ENCODE measurements around the gene NPC1L1. TPM values are rescaled to one million over a fixed set of nuclear protein-coding genes. Genes with fewer than 3 reads are reported as not detected.

NPC1L1 gene
- total RNA-seq, 1 donor from 2014 or later = not detected

DNA sequence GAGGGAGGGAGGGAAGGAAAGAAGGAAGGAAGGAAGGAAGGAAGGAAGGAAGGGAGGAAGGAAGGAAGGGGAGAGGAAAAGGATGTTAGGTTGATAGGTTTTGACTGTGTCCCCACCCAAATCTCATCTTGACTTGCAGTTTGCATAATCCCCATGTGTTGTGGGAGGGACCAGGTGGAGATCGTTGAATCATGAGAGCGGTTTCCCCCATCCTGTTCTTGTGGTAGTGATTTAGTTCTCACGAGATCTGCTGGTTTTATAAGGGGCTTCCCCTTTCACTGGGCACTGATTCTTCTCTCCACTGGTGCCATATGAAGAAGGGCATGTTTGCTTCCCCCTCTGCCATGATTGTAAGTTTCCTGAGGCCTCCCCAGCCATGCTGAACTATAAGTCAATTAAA lies 35.5 kb downstream of the NPC1L1 start:
- no peak for DNase-seq
- H3K4me3 Mint-ChIP-seq (ENCODE audit: unreplicated experiment) = no peak overlapping the region
- H3K27ac Mint-ChIP-seq (ENCODE audit: unreplicated experiment) = no peak overlapping the region
- no peaks in the 10 kb centered on the region for H3K4me1 Mint-ChIP-seq (ENCODE audit: low read depth, unreplicated experiment)
- peaks cover 1% of the 10 kb centered on the region for H3K9me3 Mint-ChIP-seq (ENCODE audit: unreplicated experiment)
- TF ChIP-seq, protein P1, sequence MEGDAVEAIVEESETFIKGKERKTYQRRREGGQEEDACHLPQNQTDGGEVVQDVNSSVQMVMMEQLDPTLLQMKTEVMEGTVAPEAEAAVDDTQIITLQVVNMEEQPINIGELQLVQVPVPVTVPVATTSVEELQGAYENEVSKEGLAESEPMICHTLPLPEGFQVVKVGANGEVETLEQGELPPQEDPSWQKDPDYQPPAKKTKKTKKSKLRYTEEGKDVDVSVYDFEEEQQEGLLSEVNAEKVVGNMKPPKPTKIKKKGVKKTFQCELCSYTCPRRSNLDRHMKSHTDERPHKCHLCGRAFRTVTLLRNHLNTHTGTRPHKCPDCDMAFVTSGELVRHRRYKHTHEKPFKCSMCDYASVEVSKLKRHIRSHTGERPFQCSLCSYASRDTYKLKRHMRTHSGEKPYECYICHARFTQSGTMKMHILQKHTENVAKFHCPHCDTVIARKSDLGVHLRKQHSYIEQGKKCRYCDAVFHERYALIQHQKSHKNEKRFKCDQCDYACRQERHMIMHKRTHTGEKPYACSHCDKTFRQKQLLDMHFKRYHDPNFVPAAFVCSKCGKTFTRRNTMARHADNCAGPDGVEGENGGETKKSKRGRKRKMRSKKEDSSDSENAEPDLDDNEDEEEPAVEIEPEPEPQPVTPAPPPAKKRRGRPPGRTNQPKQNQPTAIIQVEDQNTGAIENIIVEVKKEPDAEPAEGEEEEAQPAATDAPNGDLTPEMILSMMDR (IDR thresholded peaks at IDR 0.05; ENCODE audit: partially characterized antibody, unreplicated experiment) = no peak
- no peaks in the 10 kb centered on the region for H3K27me3 Mint-ChIP-seq (ENCODE audit: unreplicated experiment)
- H3K36me3 Mint-ChIP-seq (ENCODE audit: unreplicated experiment) = peaks cover 10% of the 10 kb centered on the region

GRCh38 chr7:44498230-44498954 lies 42.7 kb downstream of the NPC1L1 start:
- Mint-ChIP-seq H3K27ac (ENCODE audit: unreplicated experiment) (no peak overlapping the region), H3K4me3 (ENCODE audit: unreplicated experiment) (no peak overlapping the region), H3K27me3 (ENCODE audit: unreplicated experiment) (no peaks in the 10 kb centered on the region), H3K9me3 (ENCODE audit: unreplicated experiment) (peaks cover 1% of the 10 kb centered on the region), H3K36me3 (ENCODE audit: unreplicated experiment) (no peaks in the 10 kb centered on the region), H3K4me1 (ENCODE audit: low read depth, unreplicated experiment) (peaks cover 3% of the 10 kb centered on the region)
- TF ChIP-seq, protein P1 (IDR thresholded peaks at IDR 0.05; ENCODE audit: partially characterized antibody, unreplicated experiment) = no peak
- DNase-seq = no peak

GRCh38 chr7:44497155-44498027 lies 43.7 kb downstream of the NPC1L1 start:
- no peaks in the 10 kb centered on the region for H3K27me3 Mint-ChIP-seq (ENCODE audit: unreplicated experiment)
- no peak overlapping the region for H3K27ac Mint-ChIP-seq (ENCODE audit: unreplicated experiment)
- no peak for DNase-seq
- no peaks in the 10 kb centered on the region for H3K36me3 Mint-ChIP-seq (ENCODE audit: unreplicated experiment)
- H3K4me3 Mint-ChIP-seq (ENCODE audit: unreplicated experiment) = no peak overlapping the region
- peaks cover 3% of the 10 kb centered on the region for H3K4me1 Mint-ChIP-seq (ENCODE audit: low read depth, unreplicated experiment)
- TF ChIP-seq, protein P1 (IDR thresholded peaks at IDR 0.05; ENCODE audit: partially characterized antibody, unreplicated experiment) = no peak
- peaks cover 1% of the 10 kb centered on the region for H3K9me3 Mint-ChIP-seq (ENCODE audit: unreplicated experiment)

- Mint-ChIP-seq H3K27me3 (ENCODE audit: unreplicated experiment) (no peaks in the 10 kb centered on the region), H3K27ac (ENCODE audit: unreplicated experiment) (no peak overlapping the region), H3K4me3 (ENCODE audit: unreplicated experiment) (no peak overlapping the region), H3K36me3 (ENCODE audit: unreplicated experiment) (no peaks in the 10 kb centered on the region), H3K9me3 (ENCODE audit: unreplicated experiment) (peaks cover 1% of the 10 kb centered on the region), H3K4me1 (ENCODE audit: low read depth, unreplicated experiment) (peaks cover 3% of the 10 kb centered on the region)
- TF ChIP-seq, protein P1 (IDR thresholded peaks at IDR 0.05; ENCODE audit: partially characterized antibody, unreplicated experiment) = no peak
- DNase-seq = no peak
These were observed 44.7 kb downstream of the NPC1L1 start for GRCh38 chr7:44496385-44496784.

DNA sequence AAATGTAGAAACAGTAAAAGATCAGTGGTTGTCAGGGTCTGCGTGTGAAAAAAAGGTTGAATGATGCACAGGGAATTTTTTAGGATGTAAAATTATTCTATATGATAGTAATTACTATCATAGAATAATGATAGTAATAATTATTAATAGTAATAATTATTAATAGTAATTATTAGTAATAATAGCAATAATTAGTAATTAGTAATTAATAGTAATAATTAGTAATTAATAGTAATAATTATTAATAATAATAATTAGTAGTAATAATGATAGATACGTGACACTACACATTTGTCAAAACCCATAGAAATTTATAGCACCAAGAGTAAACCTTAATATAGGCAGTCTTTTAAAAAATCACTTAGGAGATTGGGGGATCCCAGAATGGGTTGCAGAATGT lies 46.2 kb downstream of the NPC1L1 start:
- Mint-ChIP-seq H3K27me3 (ENCODE audit: unreplicated experiment) (peaks cover 2% of the 10 kb centered on the region), H3K4me3 (ENCODE audit: unreplicated experiment) (no peak overlapping the region), H3K4me1 (ENCODE audit: low read depth, unreplicated experiment) (peaks cover 6% of the 10 kb centered on the region), H3K36me3 (ENCODE audit: unreplicated experiment) (no peaks in the 10 kb centered on the region), H3K9me3 (ENCODE audit: unreplicated experiment) (peaks cover 8% of the 10 kb centered on the region), H3K27ac (ENCODE audit: unreplicated experiment) (no peak overlapping the region)
- TF ChIP-seq, protein P1 (IDR thresholded peaks at IDR 0.05; ENCODE audit: partially characterized antibody, unreplicated experiment) = no peak
- no peak for DNase-seq

Data from glutamatergic neuron (in vitro differentiated cells).